Esophagus muscularis mucosa (tissue), 3 donors: Measurements from ENCODE around the gene BMPR1A.

Source experiments
- CTCF ChIP-seq, 3 experiments: fragments of 200-600 bp in 2 of 3; fragments of 450-650 bp in 1 of 3; sonication (generic) in 2 of 3; IDR thresholded peaks; one replicate each; pipeline ENCODE4 v1.5.1; 2017 to 2019; ENCODE audit warnings: antibody characterized with exemption in 3 of 3, mild to moderate bottlenecking in 2 of 3, moderate library complexity in 1 of 3
- POLR2A ChIP-seq: fragments of 450-650 bp; IDR thresholded peaks from one replicate; pipeline ENCODE4 v1.6.1; 2017; ENCODE audit warnings: antibody characterized with exemption, moderate library complexity, mild to moderate bottlenecking, low read depth

- no peak for TF ChIP-seq CTCF (IDR thresholded peaks at IDR 0.05)
- TF ChIP-seq POLR2A: no peak
Measured at GRCh38 chr10:86900955-86901354, 144.5 kb downstream of the BMPR1A start.
